HepG2 (cell line): ENCODE measurements around the gene PPP1R13B. TPM values are rescaled to one million over a fixed set of nuclear protein-coding genes. Genes with fewer than 3 reads are reported as not detected.

Experiments
- JUND ChIP-seq: sonication (generic); formaldehyde crosslinking; IDR thresholded peaks from 2 replicates; pipeline ENCODE4 v1.8.0; 2022; ENCODE audit warnings: mild to moderate bottlenecking, missing genetic modification reagents
- SOX13 ChIP-seq, 3 experiments: fragments of 450-650 bp in 1 of 3; sonication (generic) in 1 of 3; formaldehyde crosslinking in 1 of 3; IDR thresholded peaks in 2 of 3; conservative IDR thresholded peaks in 1 of 3; 2 replicates each; pipeline versions ENCODE4 v1.5.0 to v1.6.1; 2016 to 2020; ENCODE audit warnings: antibody characterized with exemption in 1 of 3, mild to moderate bottlenecking in 1 of 3, missing compliant biosample characterization in 1 of 3, missing genetic modification reagents in 1 of 3, moderate library complexity in 1 of 3
- SPEN ChIP-seq: sonication (generic); formaldehyde crosslinking; IDR thresholded peaks from 2 replicates; pipeline ENCODE4 v1.5.1; 2020; ENCODE audit warnings: low read depth, mild to moderate bottlenecking, missing genetic modification reagents
- TCF7L2 ChIP-seq: IDR thresholded peaks from 2 replicates; pipeline ENCODE4 v1.6.1; 2011; ENCODE audit warnings: mild to moderate bottlenecking, low read depth, low read length, moderate library complexity
- ZC3H13 ChIP-seq: sonication (generic); formaldehyde crosslinking; IDR thresholded peaks from 2 replicates; pipeline ENCODE4 v1.8.1; 2023; ENCODE audit warnings: mild to moderate bottlenecking, missing genetic modification reagents, moderate library complexity
- ZNF317 ChIP-seq: sonication (generic); formaldehyde crosslinking; IDR thresholded peaks from 2 replicates; pipeline ENCODE4 v1.5.0; 2020; ENCODE audit warnings: mild to moderate bottlenecking, missing genetic modification reagents
- ZNF44 ChIP-seq: sonication (generic); formaldehyde crosslinking; IDR thresholded peaks from 2 replicates; pipeline ENCODE4 v1.5.1; 2020; ENCODE audit warnings: mild to moderate bottlenecking, missing genetic modification reagents
- ZNF510 ChIP-seq: sonication (generic); formaldehyde crosslinking; IDR thresholded peaks from 2 replicates; pipeline ENCODE4 v1.4.0; 2020; ENCODE audit warnings: low read depth, mild to moderate bottlenecking, missing genetic modification reagents
- polyA plus RNA-seq, 8 experiments: library from polyadenylated mRNA; depleted of rRNA in 3 of 8; stranded (reverse) in 7 of 8; unstranded in 1 of 8; fragments of >200 nt; fragmentation: Illumina TruSeq in 4 of 8; extraction: Trizol in 4 of 8; gene quantifications; 2 replicates each; pipeline versions ENCODE4 v1.2.1 to v1.2.3, GENCODE V29; 2011 to 2016; ENCODE audit warnings: low read depth in 4 of 8, missing spikeins in 1 of 8, mixed read lengths in 1 of 8; ENCODE audit not compliant: insufficient read depth in 1 of 8
- total RNA-seq, 5 experiments: library from RNA; depleted of rRNA; stranded (reverse); fragments of >200 nt; fragmentation: Illumina TruSeq; extraction: Trizol; gene quantifications; 2 replicates each; pipeline ENCODE4 v1.2.3, GENCODE V29; 2016; ENCODE audit warnings: low read depth in 1 of 5
- TF ChIP-seq, protein P1 (sequence below): sonication (generic); formaldehyde crosslinking; IDR thresholded peaks from 2 replicates; pipeline ENCODE4 v1.9.0; 2021; ENCODE audit warnings: mild to moderate bottlenecking, missing genetic modification reagents
- TF ChIP-seq, protein P2 (sequence below): sonication (generic); formaldehyde crosslinking; conservative IDR thresholded peaks from 2 replicates; pipeline ENCODE4 v1.8.1; 2023; ENCODE audit warnings: missing genetic modification reagents
- TF ChIP-seq, protein P3 (sequence below): sonication (generic); formaldehyde crosslinking; IDR thresholded peaks from 2 replicates; pipeline ENCODE4 v1.9.0; 2022; ENCODE audit warnings: low read depth, missing genetic modification reagents

PPP1R13B gene
- total and polyA plus RNA-seq, 2 of the 13 experiments (the other 11 are each of a cell fraction or from before 2014, with no cell fraction given) = 4.6 to 9.4 TPM

DNA sequence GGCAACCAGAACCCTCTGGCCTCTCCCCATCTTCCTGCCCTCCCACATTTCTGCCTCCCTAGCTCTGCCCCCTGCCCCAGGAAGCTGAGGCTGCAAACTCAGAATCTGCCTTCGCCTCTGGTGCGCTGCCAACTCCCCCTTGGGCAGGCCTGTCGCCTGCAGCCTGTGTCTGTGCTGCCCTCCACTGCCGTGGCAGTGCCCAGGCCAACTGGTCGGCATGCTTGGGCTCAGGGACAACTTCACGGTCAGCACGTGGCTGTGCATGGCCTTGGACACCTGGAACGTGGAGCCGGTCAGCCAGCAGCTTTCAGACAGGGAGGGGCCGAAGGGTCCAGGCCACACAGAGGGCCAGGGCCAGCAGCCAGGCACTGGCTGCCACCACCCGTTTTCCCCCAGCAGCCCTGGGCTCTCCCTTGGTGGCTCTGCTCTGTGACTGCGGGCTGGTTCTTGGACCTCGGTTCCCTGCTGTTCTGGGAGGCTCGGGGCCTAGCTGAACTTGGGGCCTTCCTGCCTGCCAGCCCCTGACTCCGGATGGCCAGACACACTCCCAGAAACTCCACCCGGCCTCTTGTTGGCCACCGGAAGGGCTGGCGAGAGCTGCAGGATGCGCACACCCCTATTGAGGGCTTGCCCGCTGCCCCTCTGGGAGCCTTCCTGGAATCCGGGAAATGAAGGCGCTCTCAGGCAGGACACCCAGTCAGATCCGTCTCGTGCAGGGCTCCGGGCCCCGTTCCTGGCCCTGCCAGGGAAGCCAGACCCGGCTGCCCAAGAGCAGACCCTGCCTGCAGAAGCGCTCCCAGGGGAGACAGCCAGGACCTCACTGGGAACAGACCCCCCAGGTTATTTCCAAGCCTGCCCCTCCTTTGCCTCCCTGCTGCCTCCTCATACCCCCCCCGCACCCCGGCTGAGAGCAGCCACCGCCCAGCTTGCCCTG is 34.2 kb upstream of the PPP1R13B start (continued):
- TF ChIP-seq, protein P1, sequence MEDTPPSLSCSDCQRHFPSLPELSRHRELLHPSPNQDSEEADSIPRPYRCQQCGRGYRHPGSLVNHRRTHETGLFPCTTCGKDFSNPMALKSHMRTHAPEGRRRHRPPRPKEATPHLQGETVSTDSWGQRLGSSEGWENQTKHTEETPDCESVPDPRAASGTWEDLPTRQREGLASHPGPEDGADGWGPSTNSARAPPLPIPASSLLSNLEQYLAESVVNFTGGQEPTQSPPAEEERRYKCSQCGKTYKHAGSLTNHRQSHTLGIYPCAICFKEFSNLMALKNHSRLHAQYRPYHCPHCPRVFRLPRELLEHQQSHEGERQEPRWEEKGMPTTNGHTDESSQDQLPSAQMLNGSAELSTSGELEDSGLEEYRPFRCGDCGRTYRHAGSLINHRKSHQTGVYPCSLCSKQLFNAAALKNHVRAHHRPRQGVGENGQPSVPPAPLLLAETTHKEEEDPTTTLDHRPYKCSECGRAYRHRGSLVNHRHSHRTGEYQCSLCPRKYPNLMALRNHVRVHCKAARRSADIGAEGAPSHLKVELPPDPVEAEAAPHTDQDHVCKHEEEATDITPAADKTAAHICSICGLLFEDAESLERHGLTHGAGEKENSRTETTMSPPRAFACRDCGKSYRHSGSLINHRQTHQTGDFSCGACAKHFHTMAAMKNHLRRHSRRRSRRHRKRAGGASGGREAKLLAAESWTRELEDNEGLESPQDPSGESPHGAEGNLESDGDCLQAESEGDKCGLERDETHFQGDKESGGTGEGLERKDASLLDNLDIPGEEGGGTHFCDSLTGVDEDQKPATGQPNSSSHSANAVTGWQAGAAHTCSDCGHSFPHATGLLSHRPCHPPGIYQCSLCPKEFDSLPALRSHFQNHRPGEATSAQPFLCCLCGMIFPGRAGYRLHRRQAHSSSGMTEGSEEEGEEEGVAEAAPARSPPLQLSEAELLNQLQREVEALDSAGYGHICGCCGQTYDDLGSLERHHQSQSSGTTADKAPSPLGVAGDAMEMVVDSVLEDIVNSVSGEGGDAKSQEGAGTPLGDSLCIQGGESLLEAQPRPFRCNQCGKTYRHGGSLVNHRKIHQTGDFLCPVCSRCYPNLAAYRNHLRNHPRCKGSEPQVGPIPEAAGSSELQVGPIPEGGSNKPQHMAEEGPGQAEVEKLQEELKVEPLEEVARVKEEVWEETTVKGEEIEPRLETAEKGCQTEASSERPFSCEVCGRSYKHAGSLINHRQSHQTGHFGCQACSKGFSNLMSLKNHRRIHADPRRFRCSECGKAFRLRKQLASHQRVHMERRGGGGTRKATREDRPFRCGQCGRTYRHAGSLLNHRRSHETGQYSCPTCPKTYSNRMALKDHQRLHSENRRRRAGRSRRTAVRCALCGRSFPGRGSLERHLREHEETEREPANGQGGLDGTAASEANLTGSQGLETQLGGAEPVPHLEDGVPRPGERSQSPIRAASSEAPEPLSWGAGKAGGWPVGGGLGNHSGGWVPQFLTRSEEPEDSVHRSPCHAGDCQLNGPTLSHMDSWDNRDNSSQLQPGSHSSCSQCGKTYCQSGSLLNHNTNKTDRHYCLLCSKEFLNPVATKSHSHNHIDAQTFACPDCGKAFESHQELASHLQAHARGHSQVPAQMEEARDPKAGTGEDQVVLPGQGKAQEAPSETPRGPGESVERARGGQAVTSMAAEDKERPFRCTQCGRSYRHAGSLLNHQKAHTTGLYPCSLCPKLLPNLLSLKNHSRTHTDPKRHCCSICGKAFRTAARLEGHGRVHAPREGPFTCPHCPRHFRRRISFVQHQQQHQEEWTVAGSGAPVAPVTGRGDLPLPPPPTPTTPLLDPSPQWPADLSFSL (CRISPR knock-in tag) = 0 out of 2 replicates have a peak, but pooled peaks have one; percentile 58
- peak; percentile 61; the same call in 1 of the 2 replicates for TF ChIP-seq SOX13 (IDR thresholded peaks at IDR 0.05)
- TF ChIP-seq SOX13 (CRISPR knock-in tag; conservative IDR thresholded peaks at IDR 0.05 in 1 of 2, IDR thresholded peaks at IDR 0.05 in 1 of 2) = peak in 1 of 2 experiments; percentile 81; a peak in 2 of 4 replicates
- no peak for TF ChIP-seq ZNF510 (CRISPR knock-in tag)
- TF ChIP-seq, protein P2, sequence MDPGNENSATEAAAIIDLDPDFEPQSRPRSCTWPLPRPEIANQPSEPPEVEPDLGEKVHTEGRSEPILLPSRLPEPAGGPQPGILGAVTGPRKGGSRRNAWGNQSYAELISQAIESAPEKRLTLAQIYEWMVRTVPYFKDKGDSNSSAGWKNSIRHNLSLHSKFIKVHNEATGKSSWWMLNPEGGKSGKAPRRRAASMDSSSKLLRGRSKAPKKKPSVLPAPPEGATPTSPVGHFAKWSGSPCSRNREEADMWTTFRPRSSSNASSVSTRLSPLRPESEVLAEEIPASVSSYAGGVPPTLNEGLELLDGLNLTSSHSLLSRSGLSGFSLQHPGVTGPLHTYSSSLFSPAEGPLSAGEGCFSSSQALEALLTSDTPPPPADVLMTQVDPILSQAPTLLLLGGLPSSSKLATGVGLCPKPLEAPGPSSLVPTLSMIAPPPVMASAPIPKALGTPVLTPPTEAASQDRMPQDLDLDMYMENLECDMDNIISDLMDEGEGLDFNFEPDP = peak; percentile 98; the same call in 1 of the 2 replicates
- TF ChIP-seq, protein P3, sequence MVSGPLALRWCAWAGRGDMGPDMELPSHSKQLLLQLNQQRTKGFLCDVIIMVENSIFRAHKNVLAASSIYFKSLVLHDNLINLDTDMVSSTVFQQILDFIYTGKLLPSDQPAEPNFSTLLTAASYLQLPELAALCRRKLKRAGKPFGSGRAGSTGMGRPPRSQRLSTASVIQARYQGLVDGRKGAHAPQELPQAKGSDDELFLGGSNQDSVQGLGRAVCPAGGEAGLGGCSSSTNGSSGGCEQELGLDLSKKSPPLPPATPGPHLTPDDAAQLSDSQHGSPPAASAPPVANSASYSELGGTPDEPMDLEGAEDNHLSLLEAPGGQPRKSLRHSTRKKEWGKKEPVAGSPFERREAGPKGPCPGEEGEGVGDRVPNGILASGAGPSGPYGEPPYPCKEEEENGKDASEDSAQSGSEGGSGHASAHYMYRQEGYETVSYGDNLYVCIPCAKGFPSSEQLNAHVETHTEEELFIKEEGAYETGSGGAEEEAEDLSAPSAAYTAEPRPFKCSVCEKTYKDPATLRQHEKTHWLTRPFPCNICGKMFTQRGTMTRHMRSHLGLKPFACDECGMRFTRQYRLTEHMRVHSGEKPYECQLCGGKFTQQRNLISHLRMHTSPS = peak; percentile 100
- TF ChIP-seq TCF7L2 = no peak
- TF ChIP-seq SPEN = peak; percentile 92
- TF ChIP-seq ZNF317 = peak; percentile 69; the same call in 1 of the 2 replicates
- TF ChIP-seq JUND (CRISPR knock-in tag) = peak; percentile 78; the same call in 1 of the 2 replicates
- TF ChIP-seq ZC3H13 = peak; percentile 97
- peak; percentile 95; the same call in 1 of the 2 replicates for TF ChIP-seq ZNF44
